ENCODE data around the gene SLC35E1.

Gene SLC35E1

GRCh38 chr19:16531380-16531669 is 40.9 kb downstream of the SLC35E1 start:
- Histone ChIP-seq H3K27me3 (ENCODE audit: insufficient read depth, poor library complexity, severe bottlenecking) (no peaks in the 10 kb centered on the region), H3K36me3 (ENCODE audit: low read depth) (peaks cover 79% of the 10 kb centered on the region), H3K27ac (ENCODE audit: poor library complexity, severe bottlenecking) (no peak overlapping the region), H3K4me1 (ENCODE audit: insufficient read depth, poor library complexity, severe bottlenecking) (no peaks in the 10 kb centered on the region), H3K4me3 (ENCODE audit: severe bottlenecking) (no peak overlapping the region), H3K9me3 (ENCODE audit: severe bottlenecking) (no peaks in the 10 kb centered on the region)
- ATAC-seq (ENCODE audit: low read depth) (no peak), DNase-seq (ENCODE audit: low spot score) (no peak)
- TF ChIP-seq CTCF (IDR thresholded peaks at IDR 0.05; ENCODE audit: poor library complexity, severe bottlenecking) = no peak

- no peak overlapping the region for H3K4me3 ChIP-seq (ENCODE audit: severe bottlenecking)
- no peak overlapping the region for H3K27ac ChIP-seq (ENCODE audit: poor library complexity, severe bottlenecking)
- no peaks in the 10 kb centered on the region for H3K27me3 ChIP-seq (ENCODE audit: insufficient read depth, poor library complexity, severe bottlenecking)
- no peaks in the 10 kb centered on the region for H3K4me1 ChIP-seq (ENCODE audit: insufficient read depth, poor library complexity, severe bottlenecking)
- no peak for ATAC-seq (ENCODE audit: low read depth)
- TF ChIP-seq CTCF (IDR thresholded peaks at IDR 0.05; ENCODE audit: poor library complexity, severe bottlenecking) = no peak
- H3K36me3 ChIP-seq (ENCODE audit: low read depth) = peaks cover 79% of the 10 kb centered on the region
- DNase-seq (ENCODE audit: low spot score) = peak; percentile 56
- H3K9me3 ChIP-seq (ENCODE audit: severe bottlenecking) = no peaks in the 10 kb centered on the region
Measured at GRCh38 chr19:16530540-16531379, 41.5 kb downstream of the SLC35E1 start.

- no peak overlapping the region for H3K4me3 ChIP-seq (ENCODE audit: severe bottlenecking)
- no peak for TF ChIP-seq CTCF (IDR thresholded peaks at IDR 0.05; ENCODE audit: poor library complexity, severe bottlenecking)
- no peak for ATAC-seq (ENCODE audit: low read depth)
- no peak for DNase-seq (ENCODE audit: low spot score)
- peaks cover 87% of the 10 kb centered on the region for H3K36me3 ChIP-seq (ENCODE audit: low read depth)
- no peak overlapping the region for H3K27ac ChIP-seq (ENCODE audit: poor library complexity, severe bottlenecking)
- H3K4me1 ChIP-seq (ENCODE audit: insufficient read depth, poor library complexity, severe bottlenecking) = no peaks in the 10 kb centered on the region
- H3K27me3 ChIP-seq (ENCODE audit: insufficient read depth, poor library complexity, severe bottlenecking) = no peaks in the 10 kb centered on the region
- H3K9me3 ChIP-seq (ENCODE audit: severe bottlenecking) = no peaks in the 10 kb centered on the region
Measured at GRCh38 chr19:16529466-16530144, 42.6 kb downstream of the SLC35E1 start.

- H3K36me3 ChIP-seq (ENCODE audit: low read depth) = peaks cover 89% of the 10 kb centered on the region
- no peak overlapping the region for H3K4me3 ChIP-seq (ENCODE audit: severe bottlenecking)
- peak; percentile 31 for TF ChIP-seq CTCF (IDR thresholded peaks at IDR 0.05; ENCODE audit: poor library complexity, severe bottlenecking)
- ATAC-seq (ENCODE audit: low read depth) (no peak), DNase-seq (ENCODE audit: low spot score) (no peak)
- H3K27me3 ChIP-seq (ENCODE audit: insufficient read depth, poor library complexity, severe bottlenecking) = no peaks in the 10 kb centered on the region
- no peak overlapping the region for H3K27ac ChIP-seq (ENCODE audit: poor library complexity, severe bottlenecking)
- no peaks in the 10 kb centered on the region for H3K9me3 ChIP-seq (ENCODE audit: severe bottlenecking)
- H3K4me1 ChIP-seq (ENCODE audit: insufficient read depth, poor library complexity, severe bottlenecking) = no peaks in the 10 kb centered on the region
Measured at GRCh38 chr19:16527971-16528521, 44.2 kb downstream of the SLC35E1 start.
